Progenitor cell of endocrine pancreas (in vitro differentiated cells): ENCODE results near the gene FAM149A. TPM values are rescaled to one million over a fixed set of nuclear protein-coding genes. Genes with fewer than 3 reads are reported as not detected.

Source experiments
- DNase-seq: peaks from one replicate; pipeline ENCODE4 v3.0.0; 2021; ENCODE audit warnings: low spot score; ENCODE audit not compliant: unreplicated experiment
- H3K27ac Mint-ChIP-seq: 2 replicates; pipeline ENCODE4 v1.8.0; 2021; ENCODE audit warnings: mild to moderate bottlenecking, moderate library complexity, mixed read lengths
- H3K27me3 Mint-ChIP-seq: 2 replicates; pipeline ENCODE4 v1.8.0; 2021; ENCODE audit warnings: mixed read lengths
- H3K36me3 Mint-ChIP-seq: 2 replicates; pipeline ENCODE4 v1.8.0; 2022; ENCODE audit warnings: mixed read lengths; ENCODE audit not compliant: insufficient read depth
- H3K4me1 Mint-ChIP-seq: 2 replicates; pipeline ENCODE4 v1.8.0; 2021; ENCODE audit warnings: low read depth, mixed read lengths
- H3K4me3 Mint-ChIP-seq: 2 replicates; pipeline ENCODE4 v1.8.0; 2021; ENCODE audit warnings: low read depth, mild to moderate bottlenecking, moderate library complexity, mixed read lengths
- H3K9me3 Mint-ChIP-seq: 2 replicates; pipeline ENCODE4 v1.8.0; 2021; ENCODE audit warnings: low read depth, mixed read lengths
- total RNA-seq: library from RNA; stranded (reverse); gene quantifications from 2 replicates; pipeline ENCODE4 v1.2.1, GENCODE V29; 2021
- TF ChIP-seq, protein P1 (sequence below): fragments of 200-600 bp; sonication (generic); IDR thresholded peaks from one replicate; pipeline ENCODE4 v1.5.0; 2021; ENCODE audit warnings: antibody characterized with exemption, mild to moderate bottlenecking; ENCODE audit not compliant: unreplicated experiment

Gene FAM149A
- total RNA-seq, 1 donor from 2014 or later, result 12.0 TPM

DNA sequence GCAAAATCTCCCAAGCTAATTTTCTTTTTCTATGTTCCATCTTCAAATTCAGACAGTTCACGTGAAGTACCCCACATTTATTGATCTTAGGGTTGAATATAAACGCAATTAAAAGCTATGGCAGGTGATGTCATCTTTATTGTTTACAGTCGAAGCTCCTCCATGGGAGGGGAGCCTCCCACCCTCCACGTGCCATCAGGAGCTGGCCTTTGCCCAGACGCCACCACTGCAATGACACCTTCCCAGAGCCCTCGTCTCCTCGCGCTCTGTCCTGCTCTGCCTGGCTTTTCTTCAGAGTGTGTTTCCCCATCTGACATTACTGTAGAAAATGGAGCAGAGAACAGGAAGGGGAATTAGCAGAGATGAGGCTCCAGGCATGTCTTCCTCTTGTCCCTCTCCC, 68.0 kb downstream of the FAM149A start:
- no peak for DNase-seq
- Mint-ChIP-seq H3K9me3 (peaks cover 8% of the 10 kb centered on the region), H3K27me3 (no peaks in the 10 kb centered on the region), H3K36me3 (peaks cover 13% of the 10 kb centered on the region), H3K27ac (no peak overlapping the region), H3K4me3 (no peak overlapping the region), H3K4me1 (peaks cover 4% of the 10 kb centered on the region)
- TF ChIP-seq, protein P1, sequence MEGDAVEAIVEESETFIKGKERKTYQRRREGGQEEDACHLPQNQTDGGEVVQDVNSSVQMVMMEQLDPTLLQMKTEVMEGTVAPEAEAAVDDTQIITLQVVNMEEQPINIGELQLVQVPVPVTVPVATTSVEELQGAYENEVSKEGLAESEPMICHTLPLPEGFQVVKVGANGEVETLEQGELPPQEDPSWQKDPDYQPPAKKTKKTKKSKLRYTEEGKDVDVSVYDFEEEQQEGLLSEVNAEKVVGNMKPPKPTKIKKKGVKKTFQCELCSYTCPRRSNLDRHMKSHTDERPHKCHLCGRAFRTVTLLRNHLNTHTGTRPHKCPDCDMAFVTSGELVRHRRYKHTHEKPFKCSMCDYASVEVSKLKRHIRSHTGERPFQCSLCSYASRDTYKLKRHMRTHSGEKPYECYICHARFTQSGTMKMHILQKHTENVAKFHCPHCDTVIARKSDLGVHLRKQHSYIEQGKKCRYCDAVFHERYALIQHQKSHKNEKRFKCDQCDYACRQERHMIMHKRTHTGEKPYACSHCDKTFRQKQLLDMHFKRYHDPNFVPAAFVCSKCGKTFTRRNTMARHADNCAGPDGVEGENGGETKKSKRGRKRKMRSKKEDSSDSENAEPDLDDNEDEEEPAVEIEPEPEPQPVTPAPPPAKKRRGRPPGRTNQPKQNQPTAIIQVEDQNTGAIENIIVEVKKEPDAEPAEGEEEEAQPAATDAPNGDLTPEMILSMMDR, result no peak

DNA sequence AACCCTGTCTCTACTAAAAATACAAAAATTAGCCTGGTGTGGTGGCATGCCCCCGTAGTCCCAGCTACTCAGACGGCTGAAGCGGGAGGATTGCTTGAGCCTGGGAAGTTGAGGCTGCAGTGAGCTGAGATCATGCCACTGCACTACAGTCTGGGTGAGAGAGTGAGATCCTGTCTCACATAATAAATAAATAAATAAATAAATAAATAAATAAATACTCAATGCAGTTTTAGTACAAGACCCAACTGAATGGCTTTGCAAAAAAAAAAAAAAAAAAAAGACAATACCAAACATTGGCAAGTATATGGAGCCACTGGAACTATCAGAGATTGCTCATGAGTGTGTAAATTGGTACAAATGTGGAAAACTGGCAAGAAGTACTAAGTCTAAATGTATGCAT, 83.6 kb downstream of the FAM149A start:
- no peak for DNase-seq
- Mint-ChIP-seq H3K4me1 (peaks cover 18% of the 10 kb centered on the region), H3K36me3 (no peaks in the 10 kb centered on the region), H3K4me3 (no peak overlapping the region), H3K27ac (no peak overlapping the region), H3K9me3 (no peaks in the 10 kb centered on the region), H3K27me3 (no peaks in the 10 kb centered on the region)
- TF ChIP-seq, protein P1, result no peak

DNA sequence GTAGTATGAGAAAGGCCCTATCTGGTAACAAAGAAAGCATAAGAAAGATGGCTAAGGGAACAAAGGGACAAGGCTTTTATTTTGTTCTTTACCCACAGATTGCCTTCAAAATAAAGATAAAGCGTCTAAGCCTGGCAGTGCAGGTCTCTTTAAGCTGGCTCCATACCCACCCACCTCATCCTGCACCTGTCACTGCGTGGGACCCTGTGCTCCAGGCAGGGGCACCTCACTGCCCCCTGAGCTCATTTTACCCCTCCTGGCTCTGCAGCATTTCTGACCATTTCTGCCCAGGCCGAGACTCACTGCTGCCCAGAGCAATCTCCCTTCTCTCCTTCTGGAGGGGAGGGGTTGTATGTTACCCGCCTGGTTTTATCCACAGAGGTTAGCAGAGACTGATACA, 85.2 kb downstream of the FAM149A start:
- no peaks in the 10 kb centered on the region for H3K36me3 Mint-ChIP-seq
- H3K4me1 Mint-ChIP-seq, result peaks cover 18% of the 10 kb centered on the region
- peak overlapping the region; percentile 92 for H3K27ac Mint-ChIP-seq
- no peak for DNase-seq
- TF ChIP-seq, protein P1, result no peak
- H3K27me3 Mint-ChIP-seq, result no peaks in the 10 kb centered on the region
- peak overlapping the region; percentile 88 for H3K4me3 Mint-ChIP-seq
- H3K9me3 Mint-ChIP-seq, result no peaks in the 10 kb centered on the region

DNA sequence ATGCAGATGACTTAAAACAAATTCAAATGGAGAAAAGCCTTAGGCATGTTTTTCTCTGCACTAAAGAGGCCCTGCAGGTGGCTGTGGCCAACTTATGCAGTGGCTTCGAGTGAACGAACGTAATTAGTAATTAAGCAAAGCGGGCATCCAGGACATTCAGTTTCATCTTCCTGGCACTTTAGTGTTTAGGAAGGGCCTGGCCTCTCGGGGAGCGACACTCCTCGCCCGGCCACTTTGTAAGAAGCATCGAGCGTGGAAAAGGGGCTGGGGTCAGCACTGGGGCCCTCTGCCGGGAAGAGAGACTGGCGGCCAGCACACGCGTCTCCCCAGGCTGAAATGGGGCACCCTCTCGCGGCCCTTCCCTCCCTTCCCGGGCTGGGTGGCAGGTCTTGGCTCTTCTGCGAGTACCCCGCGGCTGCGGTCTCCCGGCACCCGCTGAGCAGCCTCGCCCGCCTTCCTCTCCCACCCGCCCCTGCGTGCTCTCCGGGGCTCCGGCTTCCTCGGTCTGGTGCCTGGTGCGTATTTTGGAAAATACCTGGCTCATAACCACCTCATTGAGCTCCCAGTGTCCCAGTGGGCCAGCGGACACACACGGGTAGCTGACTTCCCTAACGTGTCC, 86.2 kb downstream of the FAM149A start:
- H3K27me3 Mint-ChIP-seq, result no peaks in the 10 kb centered on the region
- no peaks in the 10 kb centered on the region for H3K36me3 Mint-ChIP-seq
- peak overlapping the region; percentile 88 for H3K4me3 Mint-ChIP-seq
- DNase-seq, result peak; percentile 26
- H3K9me3 Mint-ChIP-seq, result no peaks in the 10 kb centered on the region
- H3K27ac Mint-ChIP-seq, result peak overlapping the region; percentile 92
- TF ChIP-seq, protein P1, result peak; percentile 22
- H3K4me1 Mint-ChIP-seq, result peaks cover 18% of the 10 kb centered on the region

DNA sequence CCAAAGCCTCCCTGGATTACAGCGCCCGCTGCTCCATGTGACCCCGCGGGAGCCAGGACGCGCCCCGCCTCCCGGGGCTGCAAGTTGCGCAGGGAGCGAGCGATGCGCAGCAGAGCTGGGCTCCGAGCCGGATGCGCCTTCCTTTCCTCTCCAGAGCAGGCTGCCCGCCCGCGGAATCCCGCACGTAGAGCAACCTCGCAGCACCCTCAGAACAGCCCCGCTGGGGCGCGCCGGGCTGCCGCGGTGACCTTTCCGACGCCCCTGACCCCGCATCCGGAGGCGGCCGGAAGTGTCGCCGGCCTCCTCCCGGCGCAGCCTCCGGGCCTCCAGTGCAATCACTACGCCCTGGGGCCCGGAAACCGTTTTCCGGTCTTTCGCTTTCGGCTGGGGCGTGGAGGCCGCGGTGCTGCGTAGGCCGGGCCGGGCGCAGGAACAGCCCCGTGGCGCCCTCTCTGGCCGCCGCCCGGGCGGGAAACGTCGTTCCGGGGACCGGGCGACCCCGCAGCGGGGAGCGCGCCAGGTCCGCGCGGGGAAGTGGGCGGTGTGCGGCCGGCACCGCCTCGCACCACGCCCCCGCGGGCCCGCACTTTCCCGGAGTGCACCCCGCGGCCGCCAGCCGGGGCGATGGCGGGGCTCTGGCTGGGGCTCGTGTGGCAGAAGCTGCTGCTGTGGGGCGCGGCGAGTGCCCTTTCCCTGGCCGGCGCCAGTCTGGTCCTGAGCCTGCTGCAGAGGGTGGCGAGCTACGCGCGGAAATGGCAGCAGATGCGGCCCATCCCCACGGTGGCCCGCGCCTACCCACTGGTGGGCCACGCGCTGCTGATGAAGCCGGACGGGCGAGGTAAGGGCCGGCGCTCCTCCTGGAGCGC, 86.9 kb downstream of the FAM149A start, which contains the start of gene CYP4V2:
TSS of gene CYP4V2 (plus strand) at position 368 of the 866 bp plus-strand sequence. CDS start at position 625, 257 bp downstream.
- TF ChIP-seq, protein P1, result peak; percentile 56
- Mint-ChIP-seq H3K27ac (peak within 1 kb of the TSS; percentile 93), H3K4me1 (peaks cover 18% of the 10 kb centered on the region), H3K27me3 (no peaks in the 10 kb centered on the region), H3K36me3 (no peaks in the 10 kb centered on the region), H3K9me3 (no peaks in the 10 kb centered on the region), H3K4me3 (peak within 1 kb of the TSS; percentile 89)
- peak; percentile 60 for DNase-seq
